T-helper 2 cell (primary cell): ENCODE measurements around the gene SPOCD1.
A peak's percentile ranks its signal among the peaks of the same experiment; 100 is the strongest.

ENCODE experiments used
- DNase-seq, 5 experiments: peaks; one replicate each; pipeline versions ENCODE4 v3.0.0 to v3.0.0-alpha.2; 2012 to 2022

Gene SPOCD1

DNA sequence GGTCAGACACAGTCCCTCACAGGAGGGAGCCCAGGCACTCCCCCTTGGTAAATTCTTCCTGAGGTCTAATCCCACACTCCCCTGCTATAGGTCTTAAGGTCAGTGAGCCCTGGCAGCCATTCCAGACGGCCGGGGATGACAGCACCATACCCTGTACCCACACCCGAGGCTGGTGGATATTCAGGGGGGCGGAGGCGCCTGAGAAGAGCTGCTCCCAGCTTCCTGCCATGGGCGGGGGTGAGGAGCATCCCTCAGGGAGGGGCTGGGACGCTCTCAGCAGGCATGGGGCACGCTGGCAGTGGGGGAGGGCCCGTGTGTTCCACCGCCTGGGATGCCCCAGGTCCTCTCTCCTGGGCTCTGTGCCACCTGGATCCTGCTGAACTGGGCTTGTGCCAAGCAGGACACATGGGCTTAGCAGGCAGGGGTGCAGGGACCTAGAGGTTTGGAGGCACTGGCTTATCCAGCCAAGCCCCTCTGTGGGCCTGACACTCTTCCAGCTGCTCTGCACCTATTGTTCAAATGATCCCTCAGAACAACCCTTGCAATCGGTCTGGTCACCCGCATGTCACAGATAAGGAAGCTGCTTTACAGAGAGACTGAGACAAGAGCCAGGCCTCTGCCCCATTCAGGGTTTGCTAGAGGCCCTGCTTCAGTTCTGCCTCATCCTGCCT, 46.0 kb downstream of the SPOCD1 start:
- no peak for DNase-seq

DNA sequence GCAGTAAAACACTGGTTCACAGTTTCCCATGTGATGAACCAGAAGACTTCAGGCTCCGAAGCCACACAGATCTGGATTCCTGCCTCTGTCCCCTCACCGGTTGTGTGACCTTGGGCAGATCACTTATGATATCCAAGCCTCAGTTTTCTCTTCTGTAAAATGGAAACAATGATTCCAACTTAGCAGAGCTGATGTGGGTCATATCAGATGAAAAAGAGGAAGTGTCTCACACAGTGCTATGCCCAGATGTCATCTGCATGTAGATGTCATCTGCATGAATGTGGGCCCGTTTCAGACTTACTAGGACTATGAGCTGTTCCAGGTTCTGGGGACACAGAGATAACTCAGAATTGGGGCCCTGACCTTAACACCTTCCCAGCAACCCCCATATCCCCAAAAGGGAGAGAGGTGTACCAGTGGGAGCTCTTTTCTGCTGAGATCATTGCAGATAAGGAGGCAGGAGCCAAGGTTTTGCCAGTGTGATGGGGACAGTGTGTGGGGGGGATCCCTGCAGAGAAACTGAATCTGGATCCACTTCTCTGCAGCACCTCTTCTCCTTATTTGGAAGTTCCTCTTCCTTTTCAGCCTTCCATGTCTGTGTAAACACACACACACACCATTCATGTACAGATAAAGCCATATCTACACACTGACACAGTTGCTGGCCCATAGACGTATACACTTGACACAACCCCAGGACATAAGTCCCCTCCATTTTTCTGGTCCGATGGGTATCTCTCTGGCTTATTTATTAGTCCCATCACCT, 46.7 kb downstream of the SPOCD1 start:
- DNase-seq, result peak in 1 of 5 experiments; percentile 59

DNA sequence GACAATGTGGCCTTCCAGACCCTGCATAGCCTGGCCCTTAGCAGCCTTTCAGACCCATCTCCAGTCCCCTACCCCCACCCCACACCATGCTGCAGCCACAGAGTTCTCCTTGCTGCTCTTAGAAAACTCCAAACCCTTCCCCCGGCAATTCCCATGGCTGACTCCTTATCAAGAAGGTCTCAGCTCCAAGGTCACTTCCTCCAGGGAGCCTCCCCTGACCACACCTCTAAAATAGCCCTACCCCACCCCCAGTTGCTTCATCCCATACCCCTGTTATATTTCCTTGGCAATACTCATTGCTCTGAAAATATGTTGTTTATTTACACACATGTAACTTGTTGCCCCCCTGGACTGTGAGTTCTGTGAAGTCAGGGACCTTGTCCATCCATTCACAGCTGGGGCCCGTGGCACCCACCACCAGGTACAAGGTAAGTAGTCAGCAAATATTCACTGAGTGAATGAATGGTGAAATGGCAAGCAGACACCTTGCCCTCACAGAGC, 47.4 kb downstream of the SPOCD1 start:
- no peak for DNase-seq

DNA sequence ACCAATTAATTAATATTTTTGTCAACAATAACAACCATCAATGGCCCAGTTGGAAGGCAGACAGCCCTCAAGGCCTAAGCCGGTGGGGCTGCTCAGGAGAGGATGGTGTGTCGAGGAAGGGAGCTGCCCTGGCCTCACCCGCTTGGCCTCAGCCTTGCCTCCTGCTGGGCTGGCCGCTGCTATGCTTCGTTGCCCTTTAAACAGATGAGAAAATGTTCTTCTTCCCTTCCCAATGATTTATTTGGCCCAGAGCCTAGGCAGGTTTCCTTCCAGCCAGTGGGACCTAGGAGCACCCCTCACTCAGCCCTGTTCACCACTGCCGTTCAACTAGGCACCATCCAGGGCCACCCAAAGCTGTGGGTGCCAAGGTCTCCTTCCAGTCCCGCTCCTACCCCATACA, 48.6 kb downstream of the SPOCD1 start:
- no peak for DNase-seq

DNA sequence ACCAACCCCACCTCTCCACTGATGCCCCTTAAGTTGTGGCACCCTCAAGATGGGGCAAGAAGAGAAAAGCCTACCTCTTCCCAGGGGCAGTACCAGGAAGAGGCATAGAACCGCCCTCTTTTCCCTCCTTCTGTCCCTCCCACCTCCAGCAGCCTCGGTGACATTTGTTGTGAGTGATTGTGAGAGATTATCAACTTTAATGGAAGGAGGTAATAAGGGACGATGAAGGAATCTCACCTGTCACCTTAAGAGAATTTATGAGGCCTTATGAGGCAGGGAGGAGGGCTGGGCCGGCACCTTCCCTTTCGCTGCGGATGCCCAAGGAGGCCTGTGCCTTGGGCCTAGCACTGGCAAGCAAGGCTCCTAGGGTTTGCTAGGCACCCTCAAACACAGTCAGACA, 50.3 kb downstream of the SPOCD1 start:
- DNase-seq, result no peak

DNA sequence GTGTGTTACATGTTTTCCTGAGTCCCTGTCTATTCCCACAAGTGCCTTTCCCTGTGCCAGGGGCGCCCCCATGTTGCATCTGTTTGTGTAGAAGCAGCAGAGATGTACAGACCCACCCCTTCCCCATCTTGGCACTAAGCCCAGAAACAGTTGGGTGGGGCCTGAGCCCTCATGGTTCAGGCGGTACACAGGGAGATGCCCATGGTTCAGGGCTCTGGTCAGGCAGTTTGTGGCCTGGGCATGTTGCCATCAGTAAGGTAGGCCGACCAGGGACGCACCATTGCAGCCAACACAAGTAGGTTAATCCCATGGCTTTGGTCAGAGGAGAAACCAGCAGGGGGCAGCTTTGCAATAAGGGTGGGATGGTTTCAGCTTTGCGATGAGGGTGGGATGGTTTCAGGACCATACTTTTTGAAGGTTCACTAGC, 50.8 kb downstream of the SPOCD1 start:
- no peak for DNase-seq

DNA sequence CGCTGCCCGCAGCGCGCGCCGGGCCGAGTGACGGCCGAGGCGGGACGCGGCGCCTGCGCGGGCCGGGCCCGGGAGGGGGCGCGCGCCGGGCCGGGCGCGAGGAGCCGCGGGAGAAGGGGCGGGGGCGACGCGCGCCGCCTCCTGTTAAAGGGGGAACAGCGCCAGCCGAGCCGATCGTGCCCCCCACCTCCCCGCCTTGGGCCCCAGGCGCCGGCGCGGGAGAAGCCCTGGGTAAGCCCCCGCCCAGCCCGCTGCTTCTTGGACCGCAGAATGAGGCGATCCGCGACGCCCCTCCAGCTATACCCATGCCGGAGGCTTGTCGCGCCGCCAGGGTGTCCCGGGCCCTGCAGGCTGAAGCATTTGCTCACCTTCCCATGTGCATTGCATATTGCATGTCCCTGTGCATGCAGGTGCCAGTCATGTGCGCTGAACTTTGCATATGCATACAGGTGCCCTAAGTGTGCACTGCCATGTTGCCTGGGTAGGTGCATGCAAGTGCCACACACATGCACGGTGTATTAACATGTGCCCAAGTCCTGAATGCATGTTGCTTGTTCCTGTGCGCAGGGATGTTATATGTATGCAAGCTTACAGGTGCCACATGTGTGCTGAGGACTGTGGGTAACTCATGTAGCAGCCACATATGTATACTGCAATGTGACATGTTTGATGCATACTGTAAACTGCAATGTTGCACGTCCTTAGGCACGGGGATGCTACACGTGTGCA, 51.3 kb downstream of the SPOCD1 start, which contains the start of gene ADGRB2:
Gene ADGRB2 (minus strand): TSS at position 29 of the 729 bp plus-strand sequence. CDS start 7,119 bp downstream, outside the sequence.
- DNase-seq, result peak in 1 of 5 experiments; percentile 10

DNA sequence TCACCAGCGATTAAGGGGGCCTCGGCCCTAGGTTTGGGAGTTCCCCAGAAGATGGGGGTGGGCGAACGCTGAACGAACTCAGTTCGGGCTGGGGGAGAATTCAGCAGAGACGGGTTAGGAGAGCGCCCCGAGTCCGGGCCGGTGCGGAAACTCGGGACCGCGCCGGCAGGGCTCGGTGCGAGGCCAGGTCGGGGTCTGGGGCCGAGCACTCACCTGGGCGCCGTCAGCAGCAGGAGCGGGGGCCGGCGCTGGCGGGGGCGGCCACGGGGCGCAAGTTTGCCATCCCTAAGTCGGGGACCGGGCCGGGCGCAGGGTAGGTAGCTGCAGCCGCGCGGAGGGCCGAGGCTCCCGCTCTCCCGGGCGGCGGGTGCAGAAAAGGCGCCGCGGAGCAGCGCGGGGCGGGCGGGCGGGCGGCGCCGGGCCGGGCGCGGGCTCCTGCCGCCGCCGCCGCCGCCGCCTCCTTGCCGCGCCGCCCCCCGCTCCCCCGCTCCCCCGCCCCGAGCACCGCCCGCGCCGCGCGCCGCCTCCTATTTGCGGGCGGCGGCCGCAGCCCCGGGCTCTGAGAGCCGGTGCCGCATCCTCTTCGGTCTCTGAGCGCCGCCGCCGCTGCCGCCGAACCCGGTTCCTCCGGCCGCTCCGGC, 52.0 kb downstream of the SPOCD1 start:
- peak in 1 of 5 experiments; percentile 30 for DNase-seq

DNA sequence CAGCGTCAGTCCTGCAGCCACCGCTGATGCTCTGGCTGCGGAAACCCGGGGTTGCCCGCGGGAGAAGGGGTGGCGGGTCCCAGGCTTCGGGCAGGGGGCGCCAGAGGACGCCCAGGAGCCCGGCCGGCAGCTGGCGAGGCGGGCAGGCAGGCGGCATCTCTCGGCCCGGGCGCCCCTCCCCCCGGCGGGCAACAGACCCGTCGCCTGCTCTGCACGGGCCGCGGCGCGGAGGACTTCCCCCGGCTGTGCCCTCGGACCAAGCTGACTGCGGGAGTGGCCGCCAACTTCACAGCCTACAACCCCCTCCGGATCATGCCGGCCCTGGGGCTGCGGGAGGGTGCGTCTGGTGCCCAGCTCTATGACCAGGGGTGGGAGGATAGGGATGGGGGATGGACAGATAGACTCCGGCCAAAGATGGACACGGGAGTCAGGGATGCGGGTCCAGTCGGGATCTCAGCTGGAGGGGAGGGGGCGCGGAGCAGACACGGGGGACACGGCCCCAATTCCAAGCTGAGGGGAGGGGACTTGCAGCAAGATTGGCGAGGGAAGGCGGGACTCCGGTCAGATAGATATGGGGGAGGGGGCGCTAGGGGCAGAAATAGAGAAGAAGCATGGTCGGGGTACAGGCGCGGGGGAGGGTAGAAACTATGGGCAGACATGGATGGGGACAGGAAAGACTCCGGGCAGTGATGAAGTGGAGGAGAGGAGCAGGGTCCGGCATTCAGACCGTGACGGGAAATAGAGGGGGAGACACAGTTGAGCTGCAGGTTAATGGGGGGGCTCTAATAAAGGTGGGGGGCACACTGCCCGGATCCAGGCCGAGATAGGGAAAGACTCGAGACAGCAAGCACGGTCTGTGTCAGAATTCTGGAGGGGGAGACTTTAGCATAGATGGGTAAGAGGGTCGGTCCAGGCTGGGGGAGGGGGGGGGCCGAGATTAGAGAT, 52.8 kb downstream of the SPOCD1 start:
- DNase-seq, result peak; percentile 45 to 66 (median 61)

DNA sequence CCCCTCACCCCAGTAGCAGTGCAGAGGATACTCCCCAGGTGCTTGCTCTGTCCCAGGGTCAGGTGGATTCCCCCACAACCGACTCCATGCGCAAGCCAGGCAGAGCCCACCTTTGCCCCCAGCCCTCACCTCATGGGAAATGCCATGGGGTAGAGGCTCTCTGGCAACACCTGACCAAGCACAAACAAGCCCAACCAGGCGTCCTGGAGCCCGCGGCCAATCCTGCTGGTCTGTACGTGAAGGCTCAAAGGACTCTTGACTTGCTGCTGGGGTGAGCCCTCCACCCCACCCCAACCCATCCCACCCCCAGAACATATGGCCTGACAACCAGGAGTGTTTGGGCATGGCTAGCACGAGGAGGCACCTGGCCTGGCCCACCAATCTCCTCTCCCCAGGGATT, 53.5 kb downstream of the SPOCD1 start:
- no peak for DNase-seq

DNA sequence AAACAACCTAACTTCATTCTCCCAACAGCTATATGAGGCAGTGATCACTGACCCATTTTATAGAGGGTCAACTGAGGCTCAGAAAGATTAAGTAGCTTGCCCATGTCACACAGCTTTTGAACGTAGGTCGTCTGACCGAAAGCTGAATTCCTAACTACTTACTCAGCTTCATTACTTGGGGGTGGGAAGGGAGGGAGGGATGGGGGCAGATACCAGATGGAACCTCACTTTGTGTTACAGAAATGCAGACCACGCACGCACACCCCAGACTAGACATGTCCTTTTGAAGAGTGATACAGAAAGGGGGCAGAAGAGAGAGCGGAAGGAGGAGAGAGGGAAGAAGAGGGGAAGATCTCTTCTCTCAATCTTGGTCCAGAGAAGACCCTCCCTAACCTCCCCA, 53.9 kb downstream of the SPOCD1 start:
- no peak for DNase-seq

DNA sequence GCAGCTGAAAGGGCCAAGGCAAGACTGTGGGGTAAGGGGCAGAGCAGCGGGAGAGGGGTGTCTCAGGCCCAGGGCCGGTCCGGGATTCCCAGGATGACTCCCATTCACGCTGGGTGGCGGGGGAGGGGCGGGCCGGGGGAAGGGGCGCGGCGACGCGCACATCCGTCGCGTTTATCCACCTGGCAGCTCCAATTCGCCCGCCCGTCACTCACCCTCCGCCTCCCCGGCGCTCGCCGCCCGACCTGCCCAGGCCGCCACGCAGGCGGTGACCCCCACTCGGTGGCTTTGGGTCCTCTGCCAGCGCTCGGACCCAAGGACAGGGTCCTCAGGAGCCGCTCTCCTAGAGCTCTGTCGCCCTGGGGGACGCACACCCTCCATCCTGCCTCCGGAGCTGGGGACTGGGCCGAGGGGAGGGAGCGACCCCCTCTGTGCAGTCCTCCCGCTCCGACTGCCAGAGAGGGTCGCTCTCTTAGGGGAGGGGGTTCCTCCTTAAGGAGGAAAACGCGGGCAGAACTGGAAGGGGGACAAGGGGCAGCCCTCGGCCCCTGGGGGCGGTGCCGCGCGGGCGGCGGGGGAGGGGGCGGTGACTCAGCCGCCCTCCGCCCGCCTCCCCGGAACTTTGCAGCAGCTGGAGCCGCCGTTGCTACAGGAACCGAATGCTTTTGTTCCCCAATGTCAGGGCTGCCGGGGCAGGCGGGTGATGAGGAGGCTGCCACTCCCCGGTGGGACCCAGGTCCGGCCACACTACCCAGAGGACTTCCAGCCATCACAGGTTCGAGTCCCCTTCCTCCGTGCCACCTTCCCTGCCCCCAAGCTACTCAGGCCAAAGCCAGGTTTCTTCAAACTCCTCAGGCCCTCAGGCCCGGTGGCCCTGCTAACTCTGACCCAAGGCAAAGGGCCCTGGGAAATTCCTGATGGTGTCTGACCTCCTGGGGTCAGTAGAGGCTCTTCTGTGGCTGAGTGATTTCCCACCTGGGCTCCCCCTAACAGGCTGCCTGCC, 55.1 kb downstream of the SPOCD1 start:
- DNase-seq, result peak in 4 of 5 experiments; percentile 26 to 58 (median 53)

DNA sequence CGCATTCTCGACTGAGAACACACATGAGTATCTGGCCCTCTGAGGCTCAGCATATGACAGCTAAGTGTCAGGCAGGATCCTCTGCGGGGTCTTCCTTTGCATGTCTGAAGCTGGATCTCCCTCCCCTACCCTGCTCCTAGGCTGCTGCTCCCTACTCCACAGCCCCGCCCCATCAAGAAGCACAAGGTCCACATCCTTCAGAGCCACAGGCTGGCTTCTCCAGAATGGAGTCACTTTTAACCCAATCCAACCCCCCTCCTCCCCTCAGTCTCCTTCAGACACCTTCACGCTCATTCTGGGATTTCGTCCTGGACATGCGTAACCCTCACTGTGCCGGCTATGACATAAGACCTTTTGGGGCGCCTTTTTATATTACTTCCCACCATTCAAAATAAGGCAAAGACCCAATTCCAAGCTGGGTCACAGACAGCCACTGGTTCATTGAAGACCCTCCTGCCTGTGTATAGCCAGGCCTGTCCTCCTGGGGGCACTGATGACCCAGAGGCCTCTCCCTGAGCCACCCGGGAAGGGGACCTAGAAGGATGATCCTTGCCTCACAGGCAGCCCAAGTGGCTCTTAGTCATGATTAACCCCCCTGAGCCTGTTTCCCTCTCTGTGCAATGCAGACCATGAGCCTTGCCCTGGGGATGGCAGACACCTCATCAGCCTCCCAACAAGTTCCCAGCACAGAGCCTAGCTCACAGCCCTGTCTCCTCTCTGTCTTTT, 56.4 kb downstream of the SPOCD1 start:
- DNase-seq, result no peak

DNA sequence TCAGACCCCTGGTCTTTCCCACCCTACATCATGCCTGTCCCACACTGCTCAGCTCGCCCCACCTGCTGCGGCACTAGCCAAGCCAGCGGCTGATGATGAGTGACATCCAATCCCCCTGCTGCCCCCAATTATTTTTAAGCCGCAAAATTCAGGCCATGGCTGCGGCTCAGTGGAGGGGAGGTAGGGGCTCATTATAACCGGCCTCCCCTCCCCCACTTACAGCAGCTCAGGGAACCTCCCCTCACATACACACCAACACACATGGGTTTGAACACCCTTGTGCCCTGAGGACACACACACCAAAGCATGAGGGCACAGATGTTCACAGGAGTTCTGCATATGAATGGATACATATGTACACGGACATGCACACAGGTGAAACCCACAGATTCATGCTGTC, 57.0 kb downstream of the SPOCD1 start:
- DNase-seq, result no peak

DNA sequence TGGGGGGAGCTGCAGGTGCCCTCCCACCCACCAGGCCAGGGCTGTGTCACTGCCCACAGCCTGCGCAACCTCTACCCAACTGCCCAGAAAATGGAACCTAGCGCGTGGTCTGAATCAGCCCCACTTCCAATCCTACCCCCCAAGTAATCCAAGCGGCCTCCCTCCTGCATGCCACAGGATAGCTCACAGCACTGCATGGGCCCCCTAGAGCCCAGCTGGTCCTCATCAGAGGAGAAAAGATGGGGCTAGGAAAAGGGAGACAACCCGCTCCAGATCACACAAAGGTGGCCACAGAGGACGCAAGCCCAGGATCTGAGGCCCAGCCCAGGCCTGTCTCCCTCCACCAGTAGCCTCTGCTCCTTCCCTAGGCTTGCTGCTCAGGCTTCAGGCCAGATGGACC, 57.8 kb downstream of the SPOCD1 start:
- DNase-seq, result no peak

DNA sequence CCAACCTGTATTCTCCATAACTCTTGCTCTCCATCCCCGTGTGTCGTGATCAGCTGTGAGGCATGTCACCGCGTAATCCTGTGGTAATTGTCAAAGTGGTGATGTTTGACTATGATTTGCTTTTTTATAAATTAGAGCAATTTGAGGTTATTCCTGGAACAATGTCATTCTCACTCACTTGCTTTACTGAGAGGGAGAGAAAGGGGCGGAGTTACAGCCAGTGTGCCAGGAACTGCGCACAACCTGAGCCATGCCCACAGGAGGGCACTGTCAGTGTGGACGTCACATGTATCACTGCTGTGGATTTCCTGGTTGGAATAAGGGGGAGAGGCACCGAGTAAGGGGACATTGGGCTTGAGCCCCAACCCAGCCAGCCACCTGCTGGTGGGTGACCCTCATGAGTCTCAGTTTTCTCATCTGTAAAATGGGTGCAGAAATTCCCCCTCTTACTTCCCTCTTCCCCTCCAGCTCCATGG, 58.6 kb downstream of the SPOCD1 start:
- DNase-seq, result no peak

DNA sequence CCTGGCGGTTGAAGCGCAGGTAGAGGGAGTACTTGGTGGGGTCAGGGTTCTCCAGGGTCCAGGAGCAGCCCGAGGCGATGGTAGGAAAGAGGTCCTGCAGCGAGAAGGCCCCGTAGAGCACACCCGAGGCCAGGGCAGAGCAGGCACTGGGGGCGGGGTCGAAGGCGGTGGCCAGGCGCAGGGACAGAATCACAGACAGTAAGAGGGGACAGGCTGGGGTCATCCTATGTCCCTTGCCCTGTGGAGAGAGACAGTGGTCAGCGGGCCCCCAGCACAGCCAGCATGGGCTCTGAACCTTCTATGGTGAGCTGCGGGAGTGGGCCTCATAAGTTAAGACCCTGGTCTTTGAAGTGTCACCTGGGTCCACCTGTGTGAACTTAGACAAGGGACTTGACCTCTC, 59.2 kb downstream of the SPOCD1 start:
- DNase-seq, result no peak

DNA sequence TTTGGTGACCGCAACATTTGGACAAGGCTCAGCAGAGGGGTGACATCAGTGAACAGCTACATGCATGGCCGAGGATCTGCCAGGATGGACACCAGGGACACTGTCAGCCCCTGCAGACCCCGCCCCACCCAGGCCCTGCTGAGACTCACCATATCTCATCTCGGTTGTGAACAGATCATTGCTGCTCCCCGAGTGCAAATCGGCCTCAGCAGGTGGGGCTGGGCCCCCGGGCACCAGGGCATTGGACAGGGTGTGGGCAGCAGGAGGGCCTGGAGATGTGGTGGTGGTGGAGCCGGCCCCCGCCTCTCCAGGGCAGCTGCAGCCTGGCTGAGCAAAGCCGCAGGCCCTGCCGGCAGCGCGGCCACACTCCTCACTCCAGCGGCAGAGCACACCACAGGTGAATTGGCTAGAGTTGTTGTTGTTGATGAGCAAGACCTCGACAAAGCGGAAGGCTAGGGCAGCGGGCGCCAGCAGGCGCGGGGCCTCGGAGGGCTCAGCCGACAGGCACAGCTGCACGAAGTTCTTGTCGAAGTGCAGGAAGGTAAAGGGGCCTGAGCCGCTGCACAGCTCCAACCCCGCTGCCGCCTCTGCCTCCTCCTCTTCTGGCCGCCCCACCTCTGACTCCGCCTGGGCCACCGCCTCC, 59.9 kb downstream of the SPOCD1 start:
- DNase-seq, result no peak

DNA sequence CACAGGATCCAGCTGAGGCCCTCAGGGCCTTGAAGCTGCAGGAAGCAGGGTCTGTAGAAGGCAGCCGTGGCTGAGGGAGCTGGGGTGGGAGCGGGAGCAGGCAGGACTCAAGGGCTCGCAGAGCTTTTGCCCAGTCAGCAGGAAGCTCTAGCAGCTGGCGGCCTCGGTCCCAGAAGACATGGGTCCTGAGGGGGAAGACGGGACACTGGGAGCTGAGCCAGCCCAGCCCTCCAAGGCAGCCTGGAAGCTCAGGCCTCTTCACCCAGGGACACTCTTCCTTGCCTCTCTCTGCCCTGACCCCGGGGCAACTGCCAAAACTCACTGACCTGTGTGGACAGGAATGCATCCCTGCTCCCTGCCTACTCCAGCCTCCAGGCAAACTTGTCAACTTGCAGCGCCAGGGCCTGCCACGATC, 60.6 kb downstream of the SPOCD1 start:
- no peak for DNase-seq
